Activated B cell treated with CpG ODN at 0.5 μM for 24 hours (primary cell): Measurements from ENCODE around the gene CIPC. TPM values are rescaled to one million over a fixed set of nuclear protein-coding genes. Genes with fewer than 3 reads are reported as not detected.

Source experiments
- ATAC-seq: fragments of 200-7000 bp; cut with Tn5 transposase; one replicate; pipeline ENCODE4 v1.10.0; 2021; ENCODE audit warnings: low read depth, mild to moderate bottlenecking, moderate library complexity
- CTCF ChIA-PET: fragments of 350-600 bp; sonication (Branson Sonifier 250); formaldehyde crosslinking; loops from one replicate; lab custom pipeline; 2021; ENCODE audit warnings: antibody characterized with exemption; lab: Charles Lee
- POLR2A ChIA-PET: fragments of 350-600 bp; sonication (Branson Sonifier 250); formaldehyde crosslinking; loops from one replicate; lab custom pipeline; 2021; ENCODE audit warnings: antibody characterized with exemption; lab: Charles Lee
- DNase-seq: peaks from one replicate; pipeline ENCODE4 v3.0.0; 2022
- H3K27ac Mint-ChIP-seq: one replicate; pipeline ENCODE4 v1.8.0; 2020; ENCODE audit warnings: mixed read lengths
- H3K27me3 Mint-ChIP-seq: one replicate; pipeline ENCODE4 v1.8.0; 2021; ENCODE audit warnings: mixed read lengths
- H3K36me3 Mint-ChIP-seq: one replicate; pipeline ENCODE4 v1.8.0; 2021; ENCODE audit warnings: low read depth, mixed read lengths
- H3K4me1 Mint-ChIP-seq: one replicate; pipeline ENCODE4 v1.8.0; 2021; ENCODE audit warnings: mixed read lengths
- H3K4me3 Mint-ChIP-seq: one replicate; pipeline ENCODE4 v1.8.0; 2020; ENCODE audit warnings: mild to moderate bottlenecking, mixed read lengths
- H3K9me3 Mint-ChIP-seq: one replicate; pipeline ENCODE4 v1.8.0; 2020; ENCODE audit warnings: mixed read lengths
- intact Hi-C: fragments of 100-400 bp; cut with micrococcal nuclease; formaldehyde crosslinking; loops from one replicate; pipeline ENCODE4 v1.15.1; 2024
- total RNA-seq: library from RNA; stranded (reverse); gene quantifications from 2 replicates; pipeline ENCODE4 v1.2.3, GENCODE V29; 2022
- TF ChIP-seq, protein P1 (sequence below): fragments of 200-600 bp; IDR thresholded peaks from one replicate; pipeline ENCODE4 v1.8.0; 2022; ENCODE audit warnings: antibody characterized with exemption, mild to moderate bottlenecking

The CIPC gene
- total RNA-seq, 1 donor from 2014 or later = 26.6 TPM

DNA sequence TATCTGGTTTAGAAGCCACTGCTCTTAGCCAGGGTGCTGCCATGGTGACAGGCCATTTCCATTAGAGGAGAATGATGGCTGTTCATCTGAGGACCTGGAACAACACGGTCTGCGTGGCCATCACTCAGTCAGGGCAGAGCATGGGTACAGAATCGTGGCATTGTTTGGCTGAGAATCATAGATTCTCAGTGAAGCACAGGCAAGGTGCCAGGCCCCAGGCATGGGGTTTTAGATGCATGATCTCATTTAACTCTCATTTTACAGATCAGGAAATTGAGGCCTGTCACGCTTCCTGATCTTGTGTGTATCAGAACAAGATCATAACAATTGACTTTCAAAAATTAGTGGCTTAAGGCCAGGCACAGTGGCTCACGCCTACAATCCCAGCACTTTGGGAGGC is 42.8 kb upstream of the CIPC start:
- TF ChIP-seq, protein P1, sequence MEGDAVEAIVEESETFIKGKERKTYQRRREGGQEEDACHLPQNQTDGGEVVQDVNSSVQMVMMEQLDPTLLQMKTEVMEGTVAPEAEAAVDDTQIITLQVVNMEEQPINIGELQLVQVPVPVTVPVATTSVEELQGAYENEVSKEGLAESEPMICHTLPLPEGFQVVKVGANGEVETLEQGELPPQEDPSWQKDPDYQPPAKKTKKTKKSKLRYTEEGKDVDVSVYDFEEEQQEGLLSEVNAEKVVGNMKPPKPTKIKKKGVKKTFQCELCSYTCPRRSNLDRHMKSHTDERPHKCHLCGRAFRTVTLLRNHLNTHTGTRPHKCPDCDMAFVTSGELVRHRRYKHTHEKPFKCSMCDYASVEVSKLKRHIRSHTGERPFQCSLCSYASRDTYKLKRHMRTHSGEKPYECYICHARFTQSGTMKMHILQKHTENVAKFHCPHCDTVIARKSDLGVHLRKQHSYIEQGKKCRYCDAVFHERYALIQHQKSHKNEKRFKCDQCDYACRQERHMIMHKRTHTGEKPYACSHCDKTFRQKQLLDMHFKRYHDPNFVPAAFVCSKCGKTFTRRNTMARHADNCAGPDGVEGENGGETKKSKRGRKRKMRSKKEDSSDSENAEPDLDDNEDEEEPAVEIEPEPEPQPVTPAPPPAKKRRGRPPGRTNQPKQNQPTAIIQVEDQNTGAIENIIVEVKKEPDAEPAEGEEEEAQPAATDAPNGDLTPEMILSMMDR = no peak
- DNase-seq = no peak
- H3K27me3 Mint-ChIP-seq = no peaks in the 10 kb centered on the region
- H3K36me3 Mint-ChIP-seq = no peaks in the 10 kb centered on the region
- no peak overlapping the region for H3K4me3 Mint-ChIP-seq
- no peak for ATAC-seq
- no peaks in the 10 kb centered on the region for H3K9me3 Mint-ChIP-seq
- intact Hi-C loops = no loop called here
- H3K4me1 Mint-ChIP-seq = peaks cover 8% of the 10 kb centered on the region
- ChIA-PET CTCF (interaction anchor here (1.3 to 6.4 kb wide), 9 partner anchors 13 to 181 kb away, joined by 3 to 73 read pairs (median 13); partner anchors contain the start of gene IRF2BPL), POLR2A (interaction anchor here (3.2 kb wide), 1 partner anchor 22 kb away, joined by 7 read pairs; no protein-coding TSS in a partner anchor)
- no peak overlapping the region for H3K27ac Mint-ChIP-seq

- H3K27me3 Mint-ChIP-seq = no peaks in the 10 kb centered on the region
- peaks cover 8% of the 10 kb centered on the region for H3K4me1 Mint-ChIP-seq
- TF ChIP-seq, protein P1 = no peak
- POLR2A ChIA-PET = interaction anchor here (0.7 kb wide), 1 partner anchor 652 kb away, joined by 3 read pairs; no protein-coding TSS in a partner anchor
- no peak for DNase-seq
- CTCF ChIA-PET = interaction anchor here (0.7 to 6.4 kb wide), 3 partner anchors 14 to 182 kb away, joined by 3 to 73 read pairs (median 4); no protein-coding TSS in a partner anchor
- H3K9me3 Mint-ChIP-seq = no peaks in the 10 kb centered on the region
- ATAC-seq = no peak
- intact Hi-C loops = no loop called here
- H3K27ac Mint-ChIP-seq = no peak overlapping the region
- H3K4me3 Mint-ChIP-seq = no peak overlapping the region
- H3K36me3 Mint-ChIP-seq = no peaks in the 10 kb centered on the region
These were observed 42.1 kb upstream of the CIPC start for GRCh38 chr14:77055981-77056380.

- no peak for DNase-seq
- Mint-ChIP-seq H3K9me3 (no peaks in the 10 kb centered on the region), H3K36me3 (no peaks in the 10 kb centered on the region), H3K27ac (no peak overlapping the region), H3K27me3 (no peaks in the 10 kb centered on the region), H3K4me1 (peaks cover 3% of the 10 kb centered on the region), H3K4me3 (no peak overlapping the region)
- ATAC-seq = no peak
- intact Hi-C loops = no loop called here
- POLR2A ChIA-PET = no interaction called here
- TF ChIP-seq, protein P1 = no peak
- CTCF ChIA-PET = interaction anchor here (0.9 to 3.6 kb wide), 3 partner anchors 144 to 185 kb away, joined by 3 to 16 read pairs (median 5); no protein-coding TSS in a partner anchor
These were observed 39.9 kb upstream of the CIPC start for GRCh38 chr14:77058117-77058516.

DNA sequence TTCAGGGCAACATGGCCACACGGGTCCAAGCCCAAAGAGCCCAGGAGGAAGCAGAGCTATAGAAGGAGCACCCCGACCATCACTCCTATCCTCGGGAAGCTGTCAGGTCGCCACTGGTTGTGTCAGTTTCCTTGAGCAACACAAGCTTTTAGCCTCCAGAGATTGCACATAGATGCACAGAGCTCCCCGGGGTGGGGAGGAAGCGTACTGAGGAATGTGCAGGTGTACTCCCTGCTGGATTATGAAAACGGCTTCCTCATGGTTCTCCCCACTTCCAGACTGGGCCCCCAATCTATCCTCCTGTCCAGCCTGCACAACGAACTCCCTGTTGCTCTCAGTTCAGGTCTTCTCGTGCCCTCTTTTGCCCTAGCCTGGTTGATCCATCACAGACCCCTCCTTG is 39.3 kb upstream of the CIPC start:
- no peak for ATAC-seq
- Mint-ChIP-seq H3K27ac (no peak overlapping the region), H3K4me3 (no peak overlapping the region), H3K36me3 (no peaks in the 10 kb centered on the region), H3K9me3 (no peaks in the 10 kb centered on the region), H3K4me1 (peaks cover 4% of the 10 kb centered on the region), H3K27me3 (no peaks in the 10 kb centered on the region)
- CTCF ChIA-PET = interaction anchor here (0.9 to 3.6 kb wide), 3 partner anchors 145 to 186 kb away, joined by 3 to 16 read pairs (median 5); no protein-coding TSS in a partner anchor
- DNase-seq = no peak
- TF ChIP-seq, protein P1 = no peak
- intact Hi-C loops = no loop called here
- POLR2A ChIA-PET = no interaction called here

DNA sequence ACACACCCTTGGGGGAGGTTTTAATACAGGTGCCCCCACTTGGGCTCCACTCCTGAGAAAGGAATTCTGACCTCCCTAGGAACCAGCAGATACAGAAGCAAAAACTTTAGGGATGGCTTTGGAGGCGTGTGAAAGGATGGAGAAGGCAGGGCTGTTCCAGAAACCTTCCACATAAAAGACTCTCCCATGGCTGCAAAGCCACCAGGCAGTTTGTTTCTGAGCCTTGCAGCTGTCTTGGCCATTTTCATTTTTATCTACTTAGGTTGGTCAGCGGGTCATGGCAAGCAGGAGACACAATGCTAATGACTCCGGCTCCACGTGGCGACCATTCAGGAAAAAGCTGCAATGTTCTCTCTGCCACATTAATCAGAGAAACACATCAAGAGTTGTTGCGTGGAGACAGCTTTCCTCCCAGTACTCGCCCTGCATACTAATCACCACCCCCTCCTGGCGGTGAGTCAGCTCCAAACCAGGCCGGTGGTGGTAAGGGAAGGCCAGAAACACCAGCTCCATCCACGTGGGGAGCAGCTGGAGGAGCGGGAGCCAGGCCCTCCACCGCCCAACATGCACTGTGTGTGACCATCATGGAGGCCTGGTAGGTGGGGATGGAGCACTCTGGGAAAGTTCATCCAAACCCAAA is 38.7 kb upstream of the CIPC start:
- Mint-ChIP-seq H3K9me3 (no peaks in the 10 kb centered on the region), H3K36me3 (no peaks in the 10 kb centered on the region), H3K27me3 (no peaks in the 10 kb centered on the region), H3K27ac (no peak overlapping the region), H3K4me1 (peaks cover 4% of the 10 kb centered on the region), H3K4me3 (no peak overlapping the region)
- ChIA-PET POLR2A (no interaction called here), CTCF (interaction anchor here (1.0 to 3.6 kb wide), 3 partner anchors 11 to 184 kb away, joined by 3 to 16 read pairs (median 5); no protein-coding TSS in a partner anchor)
- ATAC-seq (no peak), DNase-seq (no peak)
- TF ChIP-seq, protein P1 = no peak
- intact Hi-C loops = no loop called here
